T-helper 1 cell treated with Interleukin-12 subunit alpha and Interleukin-12 subunit beta and Interleukin-4 antibody, amounts not matched to agents 30 μg/mL and 1 μg/mL, for 36 hours (primary cell): ENCODE data around the gene SIGLEC1.

ENCODE experiments used
- H3K27ac Mint-ChIP-seq: one replicate; pipeline ENCODE4 v1.8.0; 2021; ENCODE audit warnings: mild to moderate bottlenecking, mixed read lengths
- H3K27me3 Mint-ChIP-seq: one replicate; pipeline ENCODE4 v1.8.0; 2021; ENCODE audit warnings: low read depth, mixed read lengths
- H3K36me3 Mint-ChIP-seq: one replicate; pipeline ENCODE4 v1.8.0; 2021; ENCODE audit warnings: low read depth, mixed read lengths
- H3K4me1 Mint-ChIP-seq: one replicate; pipeline ENCODE4 v1.8.0; 2021; ENCODE audit warnings: low read depth, mixed read lengths
- H3K4me3 Mint-ChIP-seq: one replicate; pipeline ENCODE4 v1.8.0; 2021; ENCODE audit warnings: mild to moderate bottlenecking, moderate library complexity, mixed read lengths
- H3K9me3 Mint-ChIP-seq: one replicate; pipeline ENCODE4 v1.8.0; 2021; ENCODE audit warnings: mixed read lengths

The SIGLEC1 gene

GRCh38 chr20:3705491-3705969 is 6.9 kb downstream of the SIGLEC1 start:
- H3K9me3 Mint-ChIP-seq = no peaks in the 10 kb centered on the region
- H3K27ac Mint-ChIP-seq = no peak overlapping the region

GRCh38 chr20:3704087-3704486 is 8.3 kb downstream of the SIGLEC1 start:
- no peak overlapping the region for H3K4me3 Mint-ChIP-seq
- no peaks in the 10 kb centered on the region for H3K36me3 Mint-ChIP-seq
- H3K9me3 Mint-ChIP-seq = no peaks in the 10 kb centered on the region
- H3K4me1 Mint-ChIP-seq = no peaks in the 10 kb centered on the region
- no peaks in the 10 kb centered on the region for H3K27me3 Mint-ChIP-seq
- H3K27ac Mint-ChIP-seq = no peak overlapping the region

More at GRCh38 chr20:3705491-3705969, 6.9 kb downstream of the SIGLEC1 start:
- no peaks in the 10 kb centered on the region for H3K27me3 Mint-ChIP-seq
- H3K4me1 Mint-ChIP-seq = no peaks in the 10 kb centered on the region
- no peaks in the 10 kb centered on the region for H3K36me3 Mint-ChIP-seq
- no peak overlapping the region for H3K4me3 Mint-ChIP-seq

DNA sequence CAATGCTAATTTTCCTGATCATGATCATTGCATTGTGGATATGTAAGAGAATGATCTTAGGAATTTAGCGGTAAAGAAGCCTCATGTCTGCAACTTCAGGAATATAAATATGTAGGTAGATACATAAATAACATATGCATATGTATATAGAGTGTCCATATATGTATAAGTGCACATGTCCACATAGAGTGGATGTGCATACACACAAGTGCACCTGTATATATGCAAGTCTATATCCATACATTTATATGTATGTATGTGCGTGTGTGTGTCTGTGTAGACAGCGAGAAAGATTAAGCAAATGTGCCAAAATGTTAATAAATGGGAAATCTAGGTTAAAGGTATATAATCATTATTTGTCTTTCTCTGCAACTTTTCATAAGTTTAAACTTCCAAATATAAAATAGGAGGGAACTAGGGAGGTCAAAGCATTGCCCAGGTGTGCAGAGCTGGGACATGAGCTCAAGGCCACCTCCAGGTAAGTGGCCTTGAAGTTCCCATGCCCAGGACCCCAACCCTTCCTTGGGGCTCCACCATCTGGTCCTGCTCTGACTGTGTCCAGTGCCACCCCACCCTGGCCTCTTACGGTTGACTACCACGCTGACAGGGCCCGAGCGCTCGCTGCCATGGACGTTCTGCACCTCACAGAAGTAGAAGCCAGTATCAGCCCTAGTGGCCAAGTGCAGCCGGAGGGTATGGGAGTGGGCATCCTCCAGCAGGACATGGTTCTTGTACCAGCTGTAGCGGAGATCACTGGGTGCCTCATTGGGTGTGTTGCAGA is 9.6 kb downstream of the SIGLEC1 start:
- no peaks in the 10 kb centered on the region for H3K27me3 Mint-ChIP-seq
- H3K4me1 Mint-ChIP-seq = no peaks in the 10 kb centered on the region

DNA sequence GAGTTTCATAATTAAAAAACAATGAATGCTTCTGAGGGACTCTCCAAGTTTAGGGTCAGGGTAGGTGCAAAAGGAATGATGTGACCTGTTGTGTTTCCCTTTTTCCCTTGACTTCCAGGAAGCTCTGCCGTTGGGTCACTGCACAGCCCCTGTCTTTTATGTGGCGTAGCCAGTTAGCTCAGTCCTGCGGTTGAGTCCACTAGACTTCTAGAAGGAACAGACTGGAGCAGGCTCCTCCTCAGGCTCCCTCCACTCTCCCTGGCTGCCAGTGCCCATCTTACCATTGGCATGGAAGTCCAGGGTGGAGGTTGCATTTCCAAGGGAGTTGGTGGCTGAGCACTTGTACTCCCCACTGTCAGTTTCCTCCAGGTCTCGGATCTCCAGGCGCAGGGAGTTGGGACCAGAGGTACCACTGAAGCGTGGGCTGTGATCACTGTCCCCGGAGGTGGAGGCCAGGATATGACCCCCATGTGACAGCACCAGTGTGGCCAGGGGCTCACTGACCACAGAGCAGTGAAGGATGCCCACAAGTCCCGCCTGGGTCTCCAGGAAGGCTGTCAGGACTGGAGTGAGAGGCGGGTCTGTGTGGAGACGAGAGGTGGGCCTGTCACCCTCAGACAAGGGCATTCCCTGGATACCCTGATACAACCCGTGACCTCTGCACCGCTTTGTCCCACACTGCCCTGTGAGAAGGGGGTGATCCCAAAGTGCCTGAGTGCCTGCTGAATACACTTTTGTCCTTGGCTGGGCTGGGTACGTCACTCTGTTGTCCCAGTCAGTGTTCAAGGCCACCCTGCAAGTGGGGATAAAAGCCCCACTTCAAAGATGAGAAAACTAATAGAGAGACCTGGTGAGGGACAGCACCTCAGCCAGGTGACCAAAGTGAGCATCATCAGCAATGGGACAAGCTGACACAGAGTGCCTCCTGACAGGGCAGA is 11.1 kb downstream of the SIGLEC1 start:
- H3K36me3 Mint-ChIP-seq = no peaks in the 10 kb centered on the region
- H3K9me3 Mint-ChIP-seq = no peaks in the 10 kb centered on the region
- H3K27ac Mint-ChIP-seq = no peak overlapping the region
- H3K4me3 Mint-ChIP-seq = no peak overlapping the region
- H3K4me1 Mint-ChIP-seq = no peaks in the 10 kb centered on the region
- H3K27me3 Mint-ChIP-seq = no peaks in the 10 kb centered on the region

More for the DNA sequence above, 9.6 kb downstream of the SIGLEC1 start:
- Mint-ChIP-seq H3K4me3 (no peak overlapping the region), H3K36me3 (no peaks in the 10 kb centered on the region), H3K9me3 (no peaks in the 10 kb centered on the region), H3K27ac (no peak overlapping the region)

GRCh38 chr20:3699037-3699436 is 13.4 kb downstream of the SIGLEC1 start:
- no peaks in the 10 kb centered on the region for H3K36me3 Mint-ChIP-seq
- no peaks in the 10 kb centered on the region for H3K4me1 Mint-ChIP-seq
- H3K27ac Mint-ChIP-seq = no peak overlapping the region
- H3K9me3 Mint-ChIP-seq = no peaks in the 10 kb centered on the region
- no peaks in the 10 kb centered on the region for H3K27me3 Mint-ChIP-seq
- H3K4me3 Mint-ChIP-seq = no peak overlapping the region

- Mint-ChIP-seq H3K4me3 (no peak overlapping the region), H3K27ac (no peak overlapping the region), H3K4me1 (no peaks in the 10 kb centered on the region), H3K27me3 (no peaks in the 10 kb centered on the region), H3K36me3 (no peaks in the 10 kb centered on the region), H3K9me3 (no peaks in the 10 kb centered on the region)
Measured at GRCh38 chr20:3698591-3699001, 13.8 kb downstream of the SIGLEC1 start.

DNA sequence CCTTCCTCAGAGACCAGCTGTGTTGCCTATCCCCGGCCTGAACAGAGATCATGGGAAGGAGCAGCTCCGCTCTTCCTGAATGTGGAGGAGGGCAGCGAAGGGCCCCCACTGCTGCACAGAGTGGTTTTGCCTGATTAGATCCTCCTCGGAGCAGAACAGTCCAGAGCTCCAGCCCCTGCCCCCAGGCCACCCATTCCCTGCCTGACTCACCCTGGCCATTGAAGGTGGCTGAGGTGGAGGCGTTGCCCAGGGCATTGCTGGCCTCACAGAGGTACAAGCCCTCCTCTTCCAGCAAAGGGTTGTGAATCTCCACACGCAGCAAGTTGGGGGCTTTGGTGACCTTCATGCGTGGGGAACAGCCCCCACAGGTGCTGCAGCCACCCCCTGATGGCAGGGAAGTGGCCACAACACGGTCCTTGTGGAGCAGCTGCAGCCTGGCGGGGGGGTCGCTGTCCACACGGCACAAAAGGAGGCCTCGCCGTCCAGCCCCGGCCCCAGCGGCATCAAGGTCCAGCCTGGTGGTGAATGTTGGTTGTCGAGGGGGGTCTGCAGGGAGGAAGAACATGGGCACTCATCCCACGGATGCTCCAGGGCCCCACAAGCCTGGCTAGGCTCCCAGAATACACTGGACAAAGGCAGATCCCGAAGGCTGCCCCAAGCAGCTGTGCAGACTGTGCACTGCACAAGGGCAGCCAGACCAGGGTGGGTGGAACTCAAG is 14.7 kb downstream of the SIGLEC1 start:
- Mint-ChIP-seq H3K27ac (no peak overlapping the region), H3K27me3 (no peaks in the 10 kb centered on the region), H3K4me1 (no peaks in the 10 kb centered on the region)

DNA sequence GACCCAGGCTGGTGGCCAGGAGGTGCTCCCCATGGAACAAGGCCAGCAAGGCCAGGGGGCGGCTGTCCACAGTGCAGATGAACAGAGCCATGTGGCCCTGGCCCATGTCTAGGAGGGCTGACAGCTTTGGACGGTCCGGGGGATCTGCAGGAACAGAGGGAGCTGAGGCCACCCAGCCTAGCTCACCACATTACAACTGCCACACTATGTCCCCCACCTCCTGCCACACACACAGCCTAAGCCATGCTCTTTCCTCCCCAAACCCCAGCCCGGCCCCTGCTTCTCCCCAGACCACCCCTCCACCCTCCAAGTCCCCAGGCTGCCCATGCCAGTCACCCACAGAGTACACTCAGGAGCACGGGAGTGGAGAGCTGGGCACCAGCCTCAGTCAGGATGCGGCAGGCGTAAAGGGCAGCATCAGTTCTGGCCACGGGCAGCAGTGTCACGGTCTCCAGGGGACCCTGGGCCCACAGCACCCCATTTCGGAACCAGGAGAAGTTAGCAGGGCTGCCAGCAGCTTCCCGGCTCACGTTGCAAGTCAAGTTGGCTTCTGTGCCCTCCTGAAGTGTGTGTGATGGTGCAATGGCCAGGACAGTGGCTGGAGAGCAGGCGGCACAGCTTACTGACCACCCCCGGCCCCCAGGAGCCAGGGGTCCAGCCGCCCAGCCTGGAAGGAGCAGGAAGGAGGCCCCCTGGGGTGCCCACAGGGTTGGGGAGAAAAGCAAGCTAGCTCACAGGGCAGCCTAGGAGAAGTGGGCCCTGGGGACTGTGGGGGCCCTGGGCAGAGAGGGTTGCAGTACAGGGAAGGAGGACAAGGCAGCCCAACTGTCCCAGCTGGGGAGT is 15.4 kb downstream of the SIGLEC1 start:
- H3K9me3 Mint-ChIP-seq = no peaks in the 10 kb centered on the region
- no peaks in the 10 kb centered on the region for H3K4me1 Mint-ChIP-seq
- H3K36me3 Mint-ChIP-seq = no peaks in the 10 kb centered on the region
- H3K4me3 Mint-ChIP-seq = no peak overlapping the region
- no peaks in the 10 kb centered on the region for H3K27me3 Mint-ChIP-seq
- H3K27ac Mint-ChIP-seq = no peak overlapping the region

More for the DNA sequence above, 14.7 kb downstream of the SIGLEC1 start:
- no peaks in the 10 kb centered on the region for H3K9me3 Mint-ChIP-seq
- no peak overlapping the region for H3K4me3 Mint-ChIP-seq
- no peaks in the 10 kb centered on the region for H3K36me3 Mint-ChIP-seq

DNA sequence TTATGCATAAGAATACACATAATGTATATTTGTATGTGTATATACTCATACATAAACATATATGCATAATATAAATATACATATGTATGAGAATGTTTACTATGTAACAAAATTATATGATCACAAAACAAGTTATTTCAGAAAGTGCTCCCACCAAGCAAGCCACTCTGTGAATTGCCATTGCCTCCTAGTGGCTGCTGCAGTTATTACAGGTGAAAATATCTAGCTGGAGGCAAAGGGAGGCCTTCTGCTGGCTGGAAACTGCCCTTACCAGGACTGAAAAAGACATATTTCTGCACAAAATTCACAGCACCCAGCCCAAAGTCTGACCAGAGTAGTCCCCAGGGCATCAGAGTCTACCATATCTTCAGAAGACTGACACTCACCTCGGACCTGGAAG is 16.2 kb downstream of the SIGLEC1 start:
- Mint-ChIP-seq H3K4me3 (no peak overlapping the region), H3K4me1 (no peaks in the 10 kb centered on the region), H3K9me3 (no peaks in the 10 kb centered on the region), H3K27ac (no peak overlapping the region), H3K27me3 (no peaks in the 10 kb centered on the region), H3K36me3 (no peaks in the 10 kb centered on the region)

GRCh38 chr20:3694864-3695263 is 17.5 kb downstream of the SIGLEC1 start:
- Mint-ChIP-seq H3K27me3 (no peaks in the 10 kb centered on the region), H3K27ac (no peak overlapping the region), H3K36me3 (no peaks in the 10 kb centered on the region), H3K4me1 (no peaks in the 10 kb centered on the region), H3K9me3 (no peaks in the 10 kb centered on the region), H3K4me3 (no peak overlapping the region)

GRCh38 chr20:3693376-3693775 is 19.0 kb downstream of the SIGLEC1 start:
- no peaks in the 10 kb centered on the region for H3K27me3 Mint-ChIP-seq
- no peak overlapping the region for H3K27ac Mint-ChIP-seq
- H3K9me3 Mint-ChIP-seq = no peaks in the 10 kb centered on the region
- H3K36me3 Mint-ChIP-seq = no peaks in the 10 kb centered on the region
- H3K4me3 Mint-ChIP-seq = no peak overlapping the region
- H3K4me1 Mint-ChIP-seq = no peaks in the 10 kb centered on the region

DNA sequence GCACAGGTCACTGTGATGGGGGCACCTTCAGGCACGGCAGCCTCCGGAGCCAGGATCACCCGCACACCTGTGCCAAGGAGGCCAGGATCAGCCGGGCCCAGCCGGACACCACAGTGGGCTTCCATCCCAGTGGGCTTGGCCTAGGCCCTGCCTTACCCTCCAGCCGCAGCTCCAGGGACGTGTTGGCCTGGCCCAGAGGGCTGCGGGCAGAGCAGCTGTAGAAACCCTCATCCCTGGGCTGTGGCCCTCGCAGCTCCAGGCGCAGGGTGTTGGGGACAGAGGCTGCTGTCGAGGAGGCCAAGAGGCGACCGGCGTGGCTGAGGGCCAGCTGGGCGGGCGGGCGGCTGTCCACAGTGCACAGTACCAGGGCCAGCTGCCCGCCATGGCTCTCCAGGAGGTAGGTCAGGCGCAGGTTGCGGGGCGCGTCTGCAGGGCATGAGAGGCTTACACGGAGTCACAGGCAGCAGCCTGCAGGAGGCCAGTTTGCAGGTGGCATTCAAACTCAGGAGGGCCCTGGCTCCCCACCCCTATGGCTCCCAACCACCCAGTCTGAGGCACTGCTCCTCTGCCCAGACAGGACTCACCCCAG is 19.6 kb downstream of the SIGLEC1 start:
- Mint-ChIP-seq H3K36me3 (no peaks in the 10 kb centered on the region), H3K27ac (no peak overlapping the region), H3K9me3 (no peaks in the 10 kb centered on the region), H3K27me3 (no peaks in the 10 kb centered on the region), H3K4me3 (no peak overlapping the region), H3K4me1 (no peaks in the 10 kb centered on the region)

DNA sequence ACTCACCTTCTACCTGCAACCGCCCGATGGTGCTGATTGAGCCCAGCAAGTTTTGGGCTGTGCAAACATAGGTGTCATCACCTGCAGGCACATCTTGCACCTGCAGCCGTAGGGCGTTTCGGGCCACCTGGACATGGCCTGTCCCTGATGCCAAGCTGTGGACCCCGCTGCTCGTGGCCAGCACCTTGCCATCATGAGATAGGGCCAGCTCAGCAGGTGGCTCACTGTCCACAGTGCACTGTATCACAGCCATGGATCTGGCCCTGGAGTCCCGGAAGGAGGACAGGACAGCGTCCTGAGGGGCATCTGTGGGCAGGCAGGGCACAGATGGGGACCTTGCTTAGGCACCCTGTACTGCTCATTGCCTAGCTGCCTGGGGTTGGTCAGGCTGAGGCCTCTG is 20.5 kb downstream of the SIGLEC1 start:
- H3K9me3 Mint-ChIP-seq = no peaks in the 10 kb centered on the region
- peaks cover 3% of the 10 kb centered on the region for H3K27me3 Mint-ChIP-seq
- H3K4me3 Mint-ChIP-seq = no peak overlapping the region
- no peaks in the 10 kb centered on the region for H3K4me1 Mint-ChIP-seq
- no peaks in the 10 kb centered on the region for H3K36me3 Mint-ChIP-seq
- H3K27ac Mint-ChIP-seq = no peak overlapping the region
